K562 (cell line): ENCODE measurements around the gene TMEM120A. TPM values are rescaled to one million over a fixed set of nuclear protein-coding genes. Genes with fewer than 3 reads are reported as not detected.
A peak's percentile ranks its signal among the peaks of the same experiment; 100 is the strongest.

Experiments used
- ATAC-seq: fragments of 200-7000 bp; cut with Tn5 transposase; 3 replicates; pipeline ENCODE4 v1.9.1; 2020; ENCODE audit warnings: moderate library complexity
- BruUV-seq: library from RNA; stranded (reverse); fragments of 400-500 nt; replicated peaks from 2 replicates; lab custom pipeline; 2021; lab: Mats Ljungman, UMichigan
- CTCF ChIA-PET: fragments of 300-600 bp; formaldehyde crosslinking; extraction: SDS; loops from one replicate; lab custom pipeline; 2021; ENCODE audit warnings: low intra/inter-chr PET ratio; lab: Yijun Ruan, JAX
- POLR2A ChIA-PET: fragments of 300-600, 350-650 bp; sonication (Branson Sonifier 250); formaldehyde crosslinking; extraction: SDS; loops from one replicate; lab custom pipeline; 2021; ENCODE audit warnings: antibody characterized with exemption, inconsistent platforms; lab: Yijun Ruan, JAX
- DNase-seq, 4 experiments: peaks; one replicate each; pipeline versions ENCODE4 v3.0.0 to v3.0.0-alpha.2; 2011 to 2018; ENCODE audit warnings: low spot score in 3 of 4, mixed read lengths in 3 of 4; ENCODE audit errors: extremely low read depth in 1 of 4
- FAIRE-seq: peaks from 2 replicates; lab custom pipeline; 2011; peaks lifted over from hg19 to GRCh38; lab: Jason Lieb, UNC
- H2AFZ ChIP-seq: 2 replicates; pipeline ENCODE4 v1.6.0; 2011; ENCODE audit warnings: low read depth, low read length, control low read depth, inconsistent platforms
- H3K27ac ChIP-seq: fragments of 200-600 bp; 3 replicates; pipeline ENCODE4 v1.8.0; 2011; ENCODE audit warnings: low read depth, mild to moderate bottlenecking, control low read depth, inconsistent platforms, low read length, moderate library complexity, mixed read lengths; ENCODE audit errors: extremely low read depth
- H3K27me3 ChIP-seq, 2 experiments: fragments of 300-600 bp in 1 of 2; 2 replicates in 1 of 2; 3 replicates in 1 of 2; pipeline versions ENCODE4 v1.6.0 to v1.8.0; 2011; ENCODE audit warnings: inconsistent platforms in 2 of 2, low read length in 2 of 2, mild to moderate bottlenecking in 1 of 2, mixed read lengths in 1 of 2, moderate library complexity in 1 of 2; ENCODE audit not compliant: control insufficient read depth in 2 of 2, insufficient read depth in 2 of 2
- H3K36me3 ChIP-seq: fragments of 300-600 bp; 3 replicates; pipeline ENCODE4 v1.8.0; 2011; ENCODE audit warnings: mild to moderate bottlenecking, low read length, inconsistent platforms; ENCODE audit not compliant: control insufficient read depth, insufficient read depth
- H3K4me1 ChIP-seq, 2 experiments: fragments of 200-600 bp in 1 of 2; replicated peaks in 1 of 2; 2 replicates in 1 of 2; 3 replicates in 1 of 2; pipeline versions ENCODE4 v1.5.1 to v1.8.0; 2011; ENCODE audit warnings: inconsistent platforms in 2 of 2, low read length in 2 of 2, mild to moderate bottlenecking in 1 of 2, mixed read lengths in 1 of 2, moderate library complexity in 1 of 2; ENCODE audit not compliant: control insufficient read depth in 2 of 2, insufficient read depth in 2 of 2
- H3K4me2 ChIP-seq: 2 replicates; pipeline ENCODE4 v1.6.1; 2011; ENCODE audit warnings: low read length, control low read depth, inconsistent platforms, mixed read lengths; ENCODE audit not compliant: insufficient read depth
- H3K4me3 ChIP-seq: fragments of 200-600 bp; sonication (generic), shearing (Covaris generic); 2 replicates; pipeline ENCODE4 v1.5.1; 2016; ENCODE audit warnings: control low read depth, inconsistent platforms
- H3K79me2 ChIP-seq: fragments of 200-600 bp; 3 replicates; pipeline ENCODE4 v1.8.0; 2011; ENCODE audit warnings: low read length, inconsistent platforms; ENCODE audit not compliant: control insufficient read depth, insufficient read depth
- H3K9ac ChIP-seq, 2 experiments: 2 replicates each; pipeline versions ENCODE4 v1.6.0 to v1.6.1; 2011; ENCODE audit warnings: low read depth in 2 of 2, low read length in 2 of 2, control low read depth in 1 of 2, inconsistent platforms in 1 of 2, mild to moderate bottlenecking in 1 of 2, mixed read lengths in 1 of 2; ENCODE audit not compliant: insufficient read depth in 1 of 2
- H3K9me1 ChIP-seq: one replicate; pipeline ENCODE4 v1.6.0; 2011; ENCODE audit warnings: inconsistent platforms, mild to moderate bottlenecking, low read length, moderate library complexity; ENCODE audit not compliant: control insufficient read depth, insufficient read depth
- H3K9me3 ChIP-seq: replicated peaks from 2 replicates; pipeline ENCODE4 v1.5.1; 2011; ENCODE audit warnings: low read depth, low read length, inconsistent platforms; ENCODE audit not compliant: control insufficient read depth, insufficient read depth
- H4K20me1 ChIP-seq: replicated peaks from 2 replicates; pipeline ENCODE4 v1.6.1; 2011; ENCODE audit warnings: low read length, inconsistent platforms, mixed read lengths; ENCODE audit not compliant: control insufficient read depth, insufficient read depth
- STAT5A ChIP-seq: IDR thresholded peaks from 2 replicates; pipeline ENCODE4 v1.6.1; 2012; ENCODE audit warnings: low read length, inconsistent platforms, borderline replicate concordance
- ZNF263 ChIP-seq: sonication (generic); formaldehyde crosslinking; IDR thresholded peaks from 2 replicates; pipeline ENCODE4 v1.8.0; 2022; ENCODE audit warnings: mild to moderate bottlenecking, missing genetic modification reagents, borderline replicate concordance
- WGBS: fragments of 100-300 bp; shearing (Covaris generic); methylation state at CpG from one replicate; pipeline ENCODE4 v1.1.6; 2016; ENCODE audit warnings: low coverage, mixed read lengths; ENCODE audit not compliant: insufficient coverage; ENCODE audit errors: missing lambda C conversion rate; 5-methylcytosine and 5-hydroxymethylcytosine counted together
- in situ Hi-C: fragments of 300-500 bp; cut with MboI; formaldehyde crosslinking; loops from 4 replicates; pipeline ENCODE4 v1.15.0; 2018; ENCODE audit warnings: inconsistent platforms, mixed read lengths
- intact Hi-C: fragments of 100-400 bp; cut with micrococcal nuclease; formaldehyde crosslinking; loops from 2 replicates; pipeline ENCODE4 v1.14.2; 2022
- polyA plus RNA-seq, 8 experiments: library from polyadenylated mRNA; depleted of rRNA in 4 of 8; stranded (reverse) in 5 of 8; unstranded in 3 of 8; fragments of >200 nt; fragmentation: Nextera tagmentation in 2 of 8; fragmentation: Illumina TruSeq in 1 of 8; extraction: Ambion mirVana in 2 of 8; extraction: Trizol in 1 of 8; gene quantifications; 2 replicates each; pipeline versions ENCODE4 v1.2.1 to v1.2.3, GENCODE V29; 2011 to 2014; ENCODE audit warnings: inconsistent platforms in 1 of 8, missing spikeins in 1 of 8
- total RNA-seq, 7 experiments: library from RNA; depleted of rRNA in 6 of 7; stranded (reverse); fragments of >200 nt in 6 of 7; fragmentation: Illumina TruSeq in 2 of 7; extraction: Trizol in 2 of 7; gene quantifications; 2 replicates each; pipeline versions ENCODE4 v1.2.1 to v1.2.3, GENCODE V29; 2011 to 2021; ENCODE audit warnings: low replicate concordance in 1 of 7

TMEM120A gene
- total and polyA plus RNA-seq, 9 of the 15 experiments (the other 6 are each of a cell fraction or from before 2014, with no cell fraction given), result 2.3 to 90.2 (median 22.9) TPM

GRCh38 chr7:76009672-76010600 lies 15.5 kb upstream of the TMEM120A start:
- 0 out of 4 replicates have a peak overlapping the region, but pooled peaks of 1 of the 2 experiments have one; percentile 12 for H3K9ac ChIP-seq
- peaks cover 8% of the 10 kb centered on the region for H3K9me1 ChIP-seq
- no TSS peak for BruUV-seq
- no peak overlapping the region for H3K4me3 ChIP-seq
- ATAC-seq (no peak), DNase-seq (peak in 1 of 4 experiments; percentile 6), FAIRE-seq (no peak)
- no peak overlapping the region for H3K4me2 ChIP-seq
- no peaks in the 10 kb centered on the region for H3K79me2 ChIP-seq
- H3K9me3 ChIP-seq, result no peaks in the 10 kb centered on the region
- intact Hi-C loops, result no loop called here
- H4K20me1 ChIP-seq, result no peaks in the 10 kb centered on the region
- H3K27ac ChIP-seq, result no peak overlapping the region
- CTCF ChIA-PET, result no interaction called here
- peaks cover 0 to 3% of the 10 kb centered on the region in 2 experiments; a peak in 1 of 5 replicates for H3K4me1 ChIP-seq
- POLR2A ChIA-PET, result interaction anchor here (0.5 to 1.2 kb wide), 5 partner anchors 12 to 1316 kb away, joined by 3 to 4 read pairs (median 3); partner anchors contain the start of gene TMEM120A
- TF ChIP-seq STAT5A (no peak), ZNF263 (CRISPR knock-in tag) (peak; percentile 79; the same call in 1 of the 2 replicates)
- in situ Hi-C loops, result loop anchor here (25.0 kb wide), 1 partner anchor 573 kb away; no protein-coding TSS in a partner anchor
- WGBS, result 72% methylated on average over 11 of the region's 11 CpGs
- H2AFZ ChIP-seq, result no peak overlapping the region
- no peaks in the 10 kb centered on the region for H3K27me3 ChIP-seq
- H3K36me3 ChIP-seq, result peaks cover 20% of the 10 kb centered on the region
